ENCODE data around the gene GSTCD. TPM values are rescaled to one million over a fixed set of nuclear protein-coding genes. Genes with fewer than 3 reads are reported as not detected.

The GSTCD gene
- total RNA-seq, 1 donor = 22.5 TPM

- peak overlapping the region; percentile 45 for H3K4me3 ChIP-seq (ENCODE audit: low read depth, low read length)
- DNase-seq (ENCODE audit: low read depth) = no peak
- TF ChIP-seq CTCF (IDR thresholded peaks at IDR 0.05; ENCODE audit: insufficient read depth, low read depth, low read length) = no peak
These were observed 99.6 kb downstream of the GSTCD start for GRCh38 chr4:105808030-105808749.

- TF ChIP-seq CTCF (IDR thresholded peaks at IDR 0.05; ENCODE audit: insufficient read depth, low read depth, low read length) = no peak
- H3K4me3 ChIP-seq (ENCODE audit: low read depth, low read length) = peak overlapping the region; percentile 45
- DNase-seq (ENCODE audit: low read depth) = peak; percentile 89
These were observed 100.1 kb downstream of the GSTCD start for GRCh38 chr4:105808750-105809041.

DNA sequence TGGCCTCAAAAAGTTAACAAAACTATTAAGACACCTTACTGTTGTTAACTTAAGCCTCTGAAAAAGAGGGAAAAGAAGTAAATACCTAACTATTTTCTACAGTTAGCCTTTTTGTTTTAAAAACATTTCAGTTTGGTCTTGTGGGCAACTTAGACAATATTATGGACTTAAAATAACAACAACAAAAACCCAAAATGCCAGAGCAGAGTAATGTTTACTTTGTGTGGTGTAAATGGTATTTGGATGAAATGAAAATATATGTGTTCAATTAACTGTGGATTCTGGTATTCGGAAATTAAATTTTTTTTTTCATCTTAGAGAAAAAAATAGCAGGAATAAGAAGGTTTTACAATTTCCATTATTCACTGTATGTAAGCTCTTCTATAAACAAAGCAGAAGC is 107.1 kb downstream of the GSTCD start:
- TF ChIP-seq CTCF (IDR thresholded peaks at IDR 0.05; ENCODE audit: insufficient read depth, low read depth, low read length) = no peak
- peak; percentile 11 for DNase-seq (ENCODE audit: low read depth)
- H3K4me3 ChIP-seq (ENCODE audit: low read depth, low read length) = no peak overlapping the region

DNA sequence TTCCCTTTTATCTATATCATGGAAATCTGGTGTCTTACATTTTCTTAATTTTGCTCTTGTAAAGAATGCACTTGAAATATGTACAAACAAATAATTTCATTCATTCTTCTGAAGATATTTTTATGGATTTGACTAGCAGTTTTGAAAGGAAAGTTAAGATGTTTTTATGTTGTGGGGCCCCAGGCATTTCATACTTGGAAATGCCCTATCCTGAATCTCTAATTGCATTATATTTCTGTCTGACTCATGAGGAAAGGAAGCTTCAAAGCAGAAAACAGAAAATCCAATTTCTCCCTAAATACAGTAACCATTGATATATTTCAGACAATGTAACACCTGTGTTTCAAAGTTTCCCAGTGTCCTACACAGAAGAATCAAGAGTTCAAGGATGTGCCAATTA is 113.5 kb downstream of the GSTCD start:
- DNase-seq (ENCODE audit: low read depth) = no peak
- H3K4me3 ChIP-seq (ENCODE audit: low read depth, low read length) = no peak overlapping the region
- no peak for TF ChIP-seq CTCF (IDR thresholded peaks at IDR 0.05; ENCODE audit: insufficient read depth, low read depth, low read length)

DNA sequence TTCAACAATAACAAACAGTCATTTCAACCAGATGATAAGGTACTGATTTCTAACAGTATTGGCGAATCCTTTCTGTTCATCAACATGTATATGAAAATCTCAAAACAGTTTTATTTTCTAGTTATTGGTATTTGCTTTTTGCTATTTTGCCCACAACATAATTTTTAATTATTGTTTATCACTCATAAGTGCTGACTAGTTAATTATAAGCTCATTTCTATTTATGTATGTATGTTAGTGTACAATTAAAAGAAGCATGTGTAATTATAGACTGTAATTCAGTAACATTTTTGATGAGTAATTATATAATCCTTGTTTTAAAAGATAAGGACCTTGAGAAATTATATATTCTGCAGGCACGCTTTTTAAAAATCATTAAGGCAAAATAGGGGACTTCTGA is 119.5 kb downstream of the GSTCD start:
- no peak overlapping the region for H3K4me3 ChIP-seq (ENCODE audit: low read depth, low read length)

GRCh38 chr4:105831189-105831588 is 122.6 kb downstream of the GSTCD start:
- no peak for DNase-seq (ENCODE audit: low read depth)
- TF ChIP-seq CTCF (IDR thresholded peaks at IDR 0.05; ENCODE audit: insufficient read depth, low read depth, low read length) = no peak
- no peak overlapping the region for H3K4me3 ChIP-seq (ENCODE audit: low read depth, low read length)

More for the DNA sequence above, 119.5 kb downstream of the GSTCD start:
- DNase-seq (ENCODE audit: low read depth) = no peak
- no peak for TF ChIP-seq CTCF (IDR thresholded peaks at IDR 0.05; ENCODE audit: insufficient read depth, low read depth, low read length)

GRCh38 chr4:105835177-105835576 is 126.6 kb downstream of the GSTCD start:
- no peak for TF ChIP-seq CTCF (IDR thresholded peaks at IDR 0.05; ENCODE audit: insufficient read depth, low read depth, low read length)
- DNase-seq (ENCODE audit: low read depth) = no peak
- H3K4me3 ChIP-seq (ENCODE audit: low read depth, low read length) = no peak overlapping the region
